Medulla oblongata (tissue), 1 donor: ENCODE measurements around the gene RAB11FIP4.

Experiments used
- DNase-seq: peaks from one replicate; pipeline ENCODE4 v3.0.0-alpha.2; 2015; ENCODE audit errors: extremely low spot score

RAB11FIP4 gene

DNA sequence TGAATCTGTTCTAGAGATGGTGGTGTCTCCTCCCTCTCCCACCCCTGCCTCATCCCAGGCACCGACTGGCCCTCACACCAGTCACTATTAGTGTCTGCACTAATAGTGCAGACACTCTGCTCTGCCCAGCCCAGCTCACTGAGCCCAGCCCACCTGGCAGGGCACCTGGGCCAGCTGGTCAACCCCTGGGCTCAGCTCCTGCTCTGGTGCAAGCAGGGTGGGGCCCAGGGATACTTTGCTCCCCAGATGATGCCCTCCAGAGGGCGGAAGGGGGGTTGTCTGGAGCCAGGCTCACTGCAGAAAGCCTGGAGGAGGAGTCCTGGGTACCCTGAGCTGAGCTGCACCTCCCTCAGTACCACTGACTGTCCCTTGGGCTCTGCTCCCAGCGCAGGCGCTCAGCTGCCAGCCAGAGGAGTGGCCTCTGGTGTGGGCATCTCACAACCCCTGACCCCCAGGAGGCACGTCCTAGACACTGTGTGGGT, 14.5 kb downstream of the RAB11FIP4 start:
- no peak for DNase-seq

DNA sequence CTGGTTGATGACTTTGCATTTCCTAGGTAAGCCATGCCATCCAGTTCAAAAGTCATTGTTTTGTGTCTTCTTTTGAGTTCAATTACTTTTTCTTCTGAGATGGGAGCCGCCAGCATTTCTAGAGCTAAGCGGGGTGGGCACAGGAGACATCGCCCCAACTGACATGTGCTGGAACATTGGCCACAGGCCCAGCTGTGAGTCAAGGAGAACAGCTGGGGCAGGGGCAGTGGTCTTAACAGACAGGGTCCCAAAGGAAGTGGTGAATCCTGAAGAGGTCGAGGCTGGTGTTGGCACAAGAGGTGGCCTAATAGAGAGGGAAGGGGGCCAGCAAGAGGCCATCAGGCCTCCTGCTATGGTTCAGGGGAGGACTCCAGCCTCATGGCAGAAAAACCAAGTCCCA, 17.1 kb downstream of the RAB11FIP4 start:
- no peak for DNase-seq

DNA sequence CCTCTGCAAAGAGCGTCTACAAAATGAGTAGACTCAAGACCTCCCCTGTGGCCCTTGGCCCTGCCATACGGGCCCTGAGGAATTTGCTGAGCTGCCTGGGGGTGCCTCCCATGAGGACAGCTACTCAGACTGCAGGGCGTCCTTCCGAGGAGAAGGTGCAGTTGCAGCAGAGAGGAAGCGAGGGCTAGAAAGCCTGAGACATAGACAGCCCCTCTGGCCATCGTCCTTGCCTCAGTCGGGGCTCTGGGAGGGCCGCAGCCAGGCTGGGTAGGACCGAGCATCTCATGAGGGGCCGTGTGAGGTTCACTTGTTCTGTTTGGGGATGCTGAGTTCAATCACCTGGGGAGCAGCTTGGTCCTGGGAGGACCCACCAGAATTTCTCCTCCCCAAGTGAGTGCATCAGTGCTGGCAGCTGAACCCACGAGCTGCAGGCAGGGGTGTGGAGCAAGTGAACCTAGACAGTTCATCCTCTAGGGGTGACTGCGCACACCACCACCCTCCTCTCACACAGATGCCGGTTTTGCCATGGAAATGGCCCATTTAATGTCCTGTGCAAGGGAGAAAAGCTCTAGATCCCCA, 20.3 kb downstream of the RAB11FIP4 start:
- DNase-seq: no peak

DNA sequence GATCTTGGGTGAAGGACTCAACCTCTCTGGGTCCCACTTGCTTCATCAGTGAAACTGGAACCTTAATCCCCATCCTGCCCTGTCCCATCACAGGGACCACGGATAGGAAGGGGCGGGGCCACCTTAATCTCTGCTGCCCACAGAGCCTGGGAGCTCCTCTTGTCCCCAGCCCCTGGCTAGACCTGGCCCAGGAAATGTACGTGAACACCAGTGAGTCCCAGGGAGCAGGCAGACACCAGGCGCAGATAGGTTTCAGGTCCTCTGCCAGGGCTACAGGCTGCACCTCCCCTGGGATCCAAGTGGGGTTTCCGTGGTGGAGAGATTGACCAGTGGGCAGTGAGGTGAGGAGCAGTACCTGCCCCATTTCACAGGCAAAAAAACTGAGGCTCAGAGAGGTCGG, 21.0 kb downstream of the RAB11FIP4 start:
- DNase-seq: no peak

DNA sequence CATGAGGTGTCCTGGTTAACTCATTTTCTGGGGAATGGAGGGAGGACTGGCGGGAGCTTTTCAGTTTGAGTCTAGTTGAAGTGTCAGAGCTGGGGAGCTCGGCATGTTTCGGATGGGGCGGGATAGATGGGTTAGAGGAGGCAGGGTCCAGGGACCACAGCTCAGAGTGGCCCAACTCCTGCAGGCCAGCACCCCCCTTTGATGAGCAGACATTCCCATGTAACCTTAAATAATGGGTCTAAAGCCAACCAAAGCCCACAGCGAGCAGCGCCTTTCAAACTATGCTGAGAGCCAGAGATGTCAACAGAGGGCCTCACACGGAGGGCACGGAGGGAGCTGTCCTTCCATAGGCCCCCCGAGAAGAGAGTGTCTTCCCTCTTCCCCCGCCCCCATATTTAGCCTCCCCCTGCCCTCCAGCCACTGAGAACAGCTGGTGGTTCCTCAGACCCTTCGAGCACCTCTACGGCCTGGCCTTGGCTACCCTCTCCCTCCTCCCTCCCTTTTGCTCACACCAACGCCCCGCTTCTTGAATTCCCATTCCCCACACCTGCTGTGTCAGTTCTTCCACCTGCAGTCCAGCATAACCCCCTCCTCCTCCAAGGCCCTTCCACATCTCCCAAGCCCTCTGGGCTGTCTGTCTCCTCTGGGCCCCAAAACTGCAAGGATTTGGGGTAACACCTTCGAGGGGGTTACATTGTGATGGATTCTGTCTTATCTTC, 21.8 kb downstream of the RAB11FIP4 start:
- DNase-seq: no peak

DNA sequence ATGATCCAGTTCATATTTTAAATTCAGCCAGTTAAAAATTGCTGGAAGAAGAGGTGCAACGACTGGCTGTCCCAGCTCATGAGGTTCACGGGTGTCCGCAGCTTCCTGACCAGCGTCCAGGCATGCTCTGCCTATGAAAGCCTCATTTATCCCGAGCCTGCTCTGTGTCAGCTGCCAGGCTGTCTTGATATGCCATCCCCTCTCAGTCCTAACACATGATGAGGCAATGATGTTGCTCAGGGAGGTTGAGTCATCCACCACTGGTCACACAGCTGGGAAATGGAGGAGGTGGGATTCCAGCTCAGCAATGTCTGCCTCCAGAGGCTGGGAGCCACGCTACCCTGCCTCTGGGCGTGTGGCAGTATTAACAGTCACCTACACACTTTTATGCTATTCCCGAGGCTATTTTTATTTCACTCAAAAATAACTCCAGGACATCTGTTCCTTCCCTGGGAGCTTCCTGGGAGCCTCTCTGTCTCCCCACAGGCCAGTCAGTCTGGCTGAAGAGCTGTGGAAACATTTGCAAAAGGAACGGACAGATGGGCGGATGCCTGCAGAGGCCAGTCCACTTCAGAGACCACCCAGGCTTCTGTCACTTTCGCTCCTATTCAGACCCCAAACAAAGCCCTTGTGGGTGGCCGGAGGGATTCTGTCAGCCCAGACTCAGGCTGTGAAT, 22.5 kb downstream of the RAB11FIP4 start:
- DNase-seq: peak; percentile 92

DNA sequence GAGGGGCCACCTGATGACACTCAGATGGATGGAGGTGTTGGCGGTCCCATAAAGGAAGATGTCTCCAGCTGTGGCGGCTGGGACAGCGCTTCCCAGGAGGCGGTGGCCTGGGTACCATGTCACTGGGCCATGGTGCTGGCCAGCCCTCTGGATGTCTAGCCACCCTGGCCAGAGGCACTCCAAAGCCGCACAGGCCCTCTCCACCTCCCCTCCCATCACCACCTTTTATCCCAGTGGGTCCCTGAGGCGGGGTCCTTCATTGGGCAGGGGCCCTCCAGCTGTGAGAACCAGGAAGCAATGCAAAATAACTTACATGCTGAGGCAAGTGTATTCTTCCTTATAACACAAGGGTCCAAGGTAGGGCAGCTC, 23.1 kb downstream of the RAB11FIP4 start:
- DNase-seq: no peak

DNA sequence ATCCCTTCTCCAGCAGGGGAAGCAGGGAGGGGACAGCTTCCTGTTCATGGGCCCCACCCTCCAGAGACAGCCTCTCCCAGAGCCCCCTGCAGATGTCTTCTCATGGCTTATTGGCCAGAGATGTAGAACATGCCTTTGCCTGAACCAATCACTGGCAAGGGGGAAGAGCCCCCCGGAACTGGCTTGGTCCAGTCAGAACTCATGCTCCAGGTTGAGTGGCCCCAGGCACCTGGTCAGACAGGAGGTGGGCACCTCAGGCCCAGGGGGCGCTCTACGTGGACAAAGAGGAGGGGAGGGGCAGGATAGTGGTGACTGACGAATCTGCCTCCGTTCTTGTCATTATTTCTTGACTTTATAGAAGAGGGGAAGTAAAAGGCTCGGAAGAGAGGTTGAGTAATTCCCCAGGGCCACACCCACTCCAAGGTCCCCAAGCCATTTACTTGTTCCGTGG, 23.6 kb downstream of the RAB11FIP4 start:
- no peak for DNase-seq

DNA sequence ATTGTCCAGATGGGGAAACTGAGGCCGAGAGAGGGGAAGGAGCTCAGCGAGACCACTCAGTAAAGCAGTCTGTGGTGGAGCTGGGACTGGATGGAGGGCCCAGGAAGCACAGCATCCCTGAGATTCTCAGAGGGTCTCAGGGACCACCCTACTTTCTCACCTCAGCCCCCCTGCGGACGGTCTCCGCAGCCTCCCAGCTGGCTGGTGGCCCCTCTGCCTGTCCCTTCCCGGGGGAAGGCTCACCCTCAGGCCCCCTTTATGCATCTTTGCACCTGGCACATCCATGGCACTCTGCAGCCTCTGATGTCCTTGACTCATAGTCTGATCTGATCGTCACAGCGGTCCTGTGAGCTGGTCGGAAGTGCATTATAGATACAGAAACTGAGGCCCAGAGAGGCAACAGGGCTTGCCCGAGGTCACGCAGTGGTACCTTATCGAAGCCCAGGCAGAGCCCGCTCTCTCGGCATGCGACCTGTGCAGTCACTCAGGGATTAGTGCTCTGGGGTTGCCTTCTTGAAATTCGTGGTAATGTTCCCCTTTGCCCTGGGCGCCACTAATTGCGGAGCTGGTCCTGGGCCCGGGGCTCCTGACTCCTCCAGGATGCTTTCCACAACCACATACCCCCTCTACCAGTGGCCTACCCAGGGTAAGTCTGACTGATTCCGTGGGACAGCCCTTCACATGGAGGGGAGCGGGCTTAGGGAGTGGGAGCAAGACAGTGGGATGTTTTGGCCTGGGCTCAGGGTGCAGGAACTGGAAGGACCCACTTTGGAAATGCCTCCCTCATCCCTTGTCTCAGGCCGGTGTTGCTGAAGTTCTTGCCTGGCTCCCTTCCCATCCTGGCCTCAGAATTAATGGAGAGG, 24.4 kb downstream of the RAB11FIP4 start:
- DNase-seq: no peak

DNA sequence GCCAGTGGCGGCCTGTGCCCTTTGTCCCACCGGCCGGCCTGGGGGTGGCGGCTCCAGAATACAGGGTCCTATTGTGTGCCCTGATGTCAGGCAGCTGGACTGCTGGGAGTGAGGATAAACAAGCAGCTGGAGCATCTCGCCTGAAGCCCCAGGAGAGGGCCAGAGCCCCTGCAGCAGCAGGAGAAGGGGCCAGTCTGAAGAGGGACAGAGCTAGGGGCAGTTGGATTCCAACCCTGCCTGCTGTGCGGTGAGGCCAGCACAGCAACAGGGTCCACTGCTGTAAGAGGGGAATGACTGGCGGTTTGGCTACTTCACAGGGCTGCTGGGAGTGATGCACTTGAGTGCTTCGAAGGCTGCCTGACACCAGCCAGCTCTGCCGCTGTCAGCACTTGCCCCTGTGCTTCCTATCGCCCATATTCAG, 25.0 kb downstream of the RAB11FIP4 start:
- DNase-seq: peak; percentile 95

DNA sequence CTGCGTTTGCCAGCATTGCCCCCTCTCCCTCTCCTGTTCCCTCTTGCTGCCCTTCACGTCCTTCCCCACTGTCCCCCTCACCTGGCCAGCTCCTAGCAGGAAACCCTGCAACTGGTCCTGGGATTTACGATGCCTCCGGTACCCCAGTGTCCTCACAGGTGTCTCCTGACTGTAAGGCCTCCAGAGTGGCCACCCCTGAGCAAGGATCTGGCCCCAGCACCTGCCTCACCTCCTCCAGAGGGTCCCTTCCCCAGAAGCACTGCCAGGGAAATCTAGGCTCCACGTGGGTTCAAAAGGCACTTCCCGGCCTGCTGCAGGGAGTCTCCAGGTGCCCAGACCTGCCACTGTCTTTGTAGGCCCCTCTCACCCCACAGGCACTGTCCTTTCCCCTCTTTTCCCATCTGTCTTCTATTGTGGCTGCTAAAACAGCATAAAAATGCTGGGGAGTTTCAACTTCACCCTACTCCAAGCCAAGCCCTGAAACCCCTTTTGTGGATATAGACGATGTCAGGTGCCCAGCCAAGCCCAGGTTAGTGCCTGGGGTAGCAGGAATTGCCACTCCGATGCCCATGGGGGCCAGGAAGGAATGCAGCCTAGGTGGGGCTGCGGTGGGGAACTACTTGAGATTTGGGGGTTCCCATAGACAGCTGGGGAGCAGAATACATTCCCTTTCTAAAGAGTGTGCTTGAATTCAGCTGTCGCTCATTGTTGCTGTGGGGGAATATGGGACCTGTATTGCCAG, 25.7 kb downstream of the RAB11FIP4 start:
- DNase-seq: no peak

DNA sequence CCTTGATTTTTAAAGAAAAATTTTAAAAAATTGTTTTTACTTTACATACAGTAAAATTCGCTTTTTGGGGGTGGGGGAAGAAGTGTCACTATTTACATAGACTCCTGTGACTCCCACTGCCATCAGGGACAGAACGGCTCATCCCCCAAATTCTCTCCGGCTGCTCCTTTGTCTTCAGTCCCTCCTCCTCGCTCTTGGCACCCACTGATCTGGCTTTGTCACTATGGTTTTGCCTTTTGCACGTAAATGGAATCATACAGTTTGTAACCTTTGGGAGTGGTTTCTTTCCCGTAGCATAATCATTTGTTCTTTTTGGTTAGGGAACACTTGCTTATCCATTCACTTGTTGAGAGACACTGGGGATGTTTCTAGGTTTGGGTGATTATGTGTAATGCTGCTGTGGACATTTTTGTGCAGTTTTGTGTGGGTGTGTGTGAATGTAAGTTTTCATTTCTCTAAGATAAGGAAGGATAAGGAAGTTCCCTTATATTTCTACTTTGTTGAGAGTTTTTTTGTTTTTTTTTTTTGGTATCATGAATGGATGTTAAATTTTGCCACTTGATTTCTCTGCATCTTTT, 27.4 kb downstream of the RAB11FIP4 start:
- DNase-seq: no peak

DNA sequence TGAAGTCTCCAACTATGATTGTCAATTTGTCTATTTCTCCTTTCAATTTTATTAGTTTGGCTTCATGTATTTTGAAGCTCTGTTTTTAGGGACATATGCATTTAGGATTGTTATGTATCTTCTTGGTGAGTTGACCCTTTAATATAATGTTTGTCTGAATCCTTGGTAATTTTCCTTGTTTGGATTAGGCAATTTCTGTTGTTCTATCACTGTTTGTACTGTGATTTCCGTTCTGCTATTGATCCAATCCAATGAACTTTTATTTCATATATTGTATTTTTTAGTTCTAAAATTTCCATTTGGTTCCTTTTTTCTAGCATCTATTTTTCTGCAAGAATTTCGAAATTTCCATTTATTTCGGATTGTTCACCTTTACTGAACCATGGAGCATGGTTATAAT, 31.0 kb downstream of the RAB11FIP4 start:
- no peak for DNase-seq

DNA sequence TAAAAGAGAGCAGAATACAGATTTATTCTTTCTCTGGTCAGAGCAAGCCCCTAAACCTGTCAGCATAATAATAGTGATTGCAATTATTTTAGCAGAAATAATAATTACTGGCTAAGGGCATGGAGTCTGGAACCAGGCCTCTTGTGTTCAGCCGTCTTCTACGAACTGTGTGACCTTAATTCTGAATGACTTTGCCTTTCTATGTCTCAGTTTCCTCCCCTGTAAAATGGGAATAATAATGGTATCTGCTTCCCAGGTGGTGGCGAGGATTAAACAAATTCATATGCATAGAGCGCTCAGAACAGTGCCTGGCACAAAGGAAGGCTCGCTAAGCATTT, 33.4 kb downstream of the RAB11FIP4 start:
- DNase-seq: no peak

DNA sequence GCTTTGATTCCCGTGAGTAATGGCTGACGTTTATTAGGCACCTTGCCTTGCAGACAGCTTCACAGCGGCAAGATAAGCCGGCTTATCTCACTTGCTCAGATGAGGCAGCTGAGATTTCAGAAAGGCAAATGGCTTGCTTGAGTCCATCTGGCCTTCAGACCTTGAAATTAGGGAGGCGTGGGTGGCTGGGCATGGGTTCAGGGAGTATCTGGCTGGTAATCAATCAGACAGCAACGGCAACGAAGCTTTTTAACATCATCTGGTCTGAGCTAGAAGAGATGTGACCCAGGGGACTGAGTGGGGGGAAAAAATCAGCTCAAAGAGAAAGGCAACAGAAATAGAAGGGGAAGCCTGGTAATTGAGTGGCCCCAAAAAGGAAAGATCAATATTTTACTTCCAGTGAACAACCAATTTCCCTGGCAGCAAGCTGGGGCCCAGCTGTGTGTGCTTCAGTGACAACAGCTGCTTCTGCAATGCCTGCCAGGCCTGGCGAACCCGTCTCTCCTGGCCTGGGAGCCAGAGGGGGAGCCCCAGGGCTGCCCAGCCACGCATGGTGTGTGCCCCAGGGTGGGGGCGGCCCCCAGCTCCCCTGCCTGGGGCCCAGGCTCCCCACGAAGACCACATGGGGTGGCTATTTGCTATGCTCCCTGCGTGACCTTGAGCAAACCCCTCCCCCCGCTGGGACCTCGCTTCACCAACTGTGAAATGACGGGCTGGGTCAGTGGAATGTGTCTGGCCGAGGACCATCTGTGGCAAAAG, 34.0 kb downstream of the RAB11FIP4 start:
- DNase-seq: peak; percentile 65

DNA sequence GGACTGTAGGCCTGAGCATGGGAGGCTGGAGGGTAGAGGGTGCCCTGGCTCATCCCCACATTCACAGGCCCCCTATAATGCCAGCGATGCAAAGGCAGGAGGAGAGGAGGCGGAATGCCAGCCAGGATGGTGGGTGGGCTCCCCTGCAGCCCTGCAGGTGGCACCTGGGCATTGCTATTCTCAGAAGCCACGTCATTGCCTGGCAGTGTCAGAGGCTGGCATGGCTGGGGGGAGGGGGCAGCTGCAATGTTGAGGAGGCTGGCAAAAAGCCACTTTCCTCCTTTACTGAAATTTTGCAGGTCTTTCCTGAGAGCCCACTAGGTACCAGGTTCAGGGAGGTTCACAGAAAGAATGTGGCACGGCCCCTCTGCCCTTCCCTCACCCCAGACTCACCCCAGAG, 36.2 kb downstream of the RAB11FIP4 start:
- DNase-seq: no peak

DNA sequence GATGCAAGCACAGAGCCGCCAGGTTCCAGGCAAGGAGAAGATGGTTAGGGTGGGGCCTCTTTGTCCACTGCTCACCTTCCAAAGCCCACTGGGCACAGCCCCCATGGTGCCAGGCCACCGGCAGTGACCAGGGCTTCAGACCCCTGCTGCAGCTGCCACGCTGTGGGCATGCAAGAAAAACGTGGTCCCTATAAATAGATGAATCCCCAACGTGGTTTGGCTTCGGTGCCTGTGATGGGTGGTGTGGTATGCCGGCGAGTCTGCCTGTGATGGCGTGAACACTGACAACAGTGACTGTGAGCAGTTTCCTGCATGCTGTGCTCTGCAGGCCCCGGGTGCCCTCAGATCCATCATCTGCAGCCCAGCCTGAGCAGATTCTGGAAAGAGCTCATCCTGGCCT, 36.6 kb downstream of the RAB11FIP4 start:
- DNase-seq: no peak

DNA sequence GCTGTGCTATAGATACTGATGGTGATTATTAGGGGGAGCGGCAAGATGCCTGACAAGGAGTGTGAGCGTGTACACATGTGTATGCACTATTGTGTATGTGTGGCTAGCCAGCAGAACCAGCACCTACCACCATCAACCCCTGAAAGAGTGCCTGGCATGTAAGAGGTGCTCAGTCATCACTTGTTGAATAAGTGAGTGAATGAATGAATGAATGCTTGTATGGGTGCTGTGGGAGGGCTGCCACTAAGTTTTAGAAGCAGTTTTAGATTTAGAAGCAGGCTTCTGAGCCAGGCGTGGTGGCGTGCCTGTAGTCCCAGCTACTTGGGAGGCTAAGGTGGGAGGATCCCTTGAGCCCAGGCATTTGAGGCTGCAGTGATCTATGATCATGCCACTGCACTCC, 37.0 kb downstream of the RAB11FIP4 start:
- no peak for DNase-seq

DNA sequence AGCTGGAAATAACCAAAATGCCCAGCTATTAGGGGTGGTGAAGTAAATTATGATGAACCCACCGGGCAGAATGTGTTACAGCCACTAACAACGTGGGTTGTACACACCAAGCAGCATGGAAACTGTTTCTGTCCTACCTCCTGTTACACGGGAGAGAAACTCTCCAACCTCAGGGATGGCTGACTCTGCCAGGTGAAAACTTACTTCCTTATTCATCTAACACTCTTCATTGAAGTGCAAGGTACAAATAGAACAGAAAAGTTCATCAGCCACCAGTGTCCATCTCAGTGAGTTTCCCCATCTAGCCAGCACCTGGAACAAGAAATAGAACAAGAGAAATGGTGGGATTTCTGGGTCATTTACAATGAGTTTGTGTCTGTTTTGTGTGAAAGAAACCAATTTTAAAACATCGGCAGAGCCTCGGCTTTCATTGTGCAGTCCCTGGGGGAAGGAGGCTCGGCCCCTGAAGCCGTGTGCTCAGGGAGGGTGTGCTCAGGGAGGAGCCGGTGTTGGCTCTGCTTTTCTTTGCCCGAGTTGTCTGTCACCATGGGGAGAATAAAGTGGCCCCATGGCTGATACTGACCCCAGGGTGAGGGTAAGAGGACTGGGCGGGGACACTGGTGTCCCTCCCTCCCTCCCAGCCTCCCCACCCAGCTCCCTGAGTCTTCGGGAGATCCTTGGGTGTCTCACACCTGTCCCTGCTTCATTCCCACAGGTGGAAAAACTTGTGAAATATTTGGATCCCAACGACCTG, 39.8 kb downstream of the RAB11FIP4 start:
- DNase-seq: no peak
